Mucosa of gallbladder (tissue), 1 donor: ENCODE data around the gene DIPK1A. TPM values are rescaled to one million over a fixed set of nuclear protein-coding genes. Genes with fewer than 3 reads are reported as not detected.
A peak's percentile ranks its signal among the peaks of the same experiment; 100 is the strongest.

Source experiments
- DNase-seq: peaks from one replicate; pipeline ENCODE4 v3.0.0-alpha.2; 2020; ENCODE audit warnings: low spot score
- total RNA-seq: library from RNA; stranded (reverse); gene quantifications from one replicate; pipeline ENCODE4 v1.2.1, GENCODE V29; 2021
- donor health status: DM: no; HTN: no; CAD: no.

DIPK1A gene
- total RNA-seq, 1 donor from 2014 or later = 17.8 TPM

DNA sequence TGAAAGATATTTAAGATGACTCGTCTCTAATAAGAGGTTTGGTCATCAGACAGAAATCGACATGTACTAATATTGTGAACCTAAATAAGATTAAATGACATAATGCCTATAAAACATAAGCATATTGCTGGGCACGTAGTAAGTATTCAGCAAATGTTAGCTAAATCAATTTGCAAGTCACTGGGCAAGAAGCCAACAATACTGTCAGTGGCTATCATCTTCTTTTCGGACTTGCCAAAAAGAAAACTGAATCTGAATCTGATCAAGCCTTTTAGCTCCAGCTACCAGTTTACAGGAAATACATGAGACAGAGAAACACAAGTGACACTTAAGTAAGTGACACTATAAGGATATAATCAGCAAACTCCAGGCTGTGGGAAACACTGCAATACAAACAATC, 83.5 kb downstream of the DIPK1A start:
- DNase-seq = no peak

DNA sequence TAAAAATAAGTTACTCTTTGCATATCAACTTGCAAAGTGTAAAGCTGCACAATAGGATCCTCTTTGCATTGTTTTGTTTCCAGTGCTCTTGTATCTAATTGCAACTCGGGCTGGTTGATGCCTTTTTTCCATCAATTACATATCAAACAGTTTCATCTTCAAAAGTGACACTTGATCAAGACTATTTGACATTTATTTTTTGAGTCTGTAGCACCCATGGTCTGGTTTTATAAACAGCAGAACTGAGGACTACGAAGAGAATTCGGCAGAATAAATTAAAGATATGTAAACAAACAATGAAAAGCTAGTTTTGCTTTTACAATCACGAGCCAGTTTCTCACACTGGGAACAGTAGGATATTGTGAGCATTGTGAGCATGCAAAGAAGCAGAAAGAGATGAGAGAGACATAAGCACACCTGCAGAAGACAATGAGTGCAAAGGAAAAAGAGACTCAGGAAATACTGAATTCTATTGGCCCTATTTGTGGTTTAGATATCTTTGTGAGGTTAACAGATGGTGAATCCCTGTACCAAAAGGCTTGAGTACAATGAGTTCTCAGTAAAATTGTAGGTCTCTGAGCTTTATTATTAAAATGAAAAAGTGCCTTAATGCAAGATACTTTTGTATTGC, 84.1 kb downstream of the DIPK1A start:
- DNase-seq = no peak

GRCh38 chr1:92876351-92876750, 84.9 kb downstream of the DIPK1A start:
- no peak for DNase-seq

DNA sequence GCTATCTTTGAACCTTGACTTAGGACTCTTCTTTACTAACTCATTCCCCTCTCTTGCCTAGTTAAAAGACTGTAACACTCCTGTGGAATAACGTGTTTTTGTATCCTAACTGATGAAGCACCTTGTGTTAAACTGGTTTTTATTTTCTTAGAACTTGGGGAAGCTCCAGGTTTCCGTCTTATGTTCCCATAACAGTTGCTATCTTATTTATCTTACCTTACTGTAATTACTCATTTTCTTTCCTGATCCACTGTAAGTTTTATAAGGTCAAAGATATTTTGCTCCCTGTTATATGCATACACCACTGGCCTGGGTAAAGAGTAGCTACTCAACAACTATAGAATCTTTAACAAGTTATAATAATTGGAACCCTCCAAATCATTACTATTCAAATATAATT, 86.3 kb downstream of the DIPK1A start:
- DNase-seq = no peak

- no peak for DNase-seq
These were observed 88.5 kb downstream of the DIPK1A start for GRCh38 chr1:92872719-92873118.

- DNase-seq = no peak
These were observed 90.7 kb downstream of the DIPK1A start for GRCh38 chr1:92870591-92870990.

DNA sequence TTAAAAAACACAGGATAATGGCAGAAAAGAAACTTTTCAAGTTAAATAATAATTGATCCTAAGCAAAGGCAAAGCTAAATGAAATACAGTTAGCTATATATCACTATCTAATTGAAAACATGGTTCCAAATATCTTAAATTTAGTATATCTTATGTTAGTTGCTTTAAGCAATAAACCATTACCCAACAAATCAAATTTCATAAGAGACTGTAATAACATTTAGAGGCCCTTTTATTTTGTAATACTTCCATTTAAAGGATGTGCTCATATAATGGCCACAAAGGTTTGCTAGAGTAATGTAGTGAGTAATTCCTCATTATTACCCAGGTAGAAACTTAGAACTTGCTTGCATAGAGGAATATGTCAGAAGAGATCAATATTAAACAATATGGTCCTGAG, 97.1 kb downstream of the DIPK1A start:
- DNase-seq = no peak

GRCh38 chr1:92862605-92863004, 98.7 kb downstream of the DIPK1A start:
- no peak for DNase-seq

DNA sequence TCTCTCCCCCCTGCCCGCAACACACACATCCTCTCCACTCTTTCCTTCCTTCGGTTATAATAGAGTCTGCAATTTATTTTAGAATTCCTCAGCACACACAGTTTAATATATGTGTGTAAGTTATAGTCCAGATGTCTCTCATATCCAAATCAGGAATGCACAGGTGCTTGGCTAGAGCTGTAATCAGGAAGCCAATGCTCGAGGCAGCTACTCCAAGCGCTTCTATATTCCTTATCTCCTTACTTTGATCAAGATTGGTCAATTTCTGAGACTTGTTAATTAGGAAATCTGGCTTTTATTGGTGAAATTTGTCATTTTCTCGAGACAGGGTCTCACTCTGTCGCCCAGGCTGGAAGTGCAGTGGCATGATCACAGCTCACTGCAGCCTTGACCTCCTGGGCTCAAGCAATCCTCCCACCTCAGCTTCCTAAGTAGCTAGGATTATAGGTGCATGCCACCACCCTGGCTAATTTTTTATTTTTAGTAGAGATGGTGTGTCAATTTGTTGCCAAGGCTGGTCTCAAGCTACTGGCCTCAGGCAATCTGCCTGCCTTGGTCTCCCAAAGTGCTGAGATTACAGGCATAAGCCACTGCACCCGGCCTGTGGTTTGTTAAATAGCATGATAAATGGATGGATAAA, 101.7 kb downstream of the DIPK1A start:
- no peak for DNase-seq

DNA sequence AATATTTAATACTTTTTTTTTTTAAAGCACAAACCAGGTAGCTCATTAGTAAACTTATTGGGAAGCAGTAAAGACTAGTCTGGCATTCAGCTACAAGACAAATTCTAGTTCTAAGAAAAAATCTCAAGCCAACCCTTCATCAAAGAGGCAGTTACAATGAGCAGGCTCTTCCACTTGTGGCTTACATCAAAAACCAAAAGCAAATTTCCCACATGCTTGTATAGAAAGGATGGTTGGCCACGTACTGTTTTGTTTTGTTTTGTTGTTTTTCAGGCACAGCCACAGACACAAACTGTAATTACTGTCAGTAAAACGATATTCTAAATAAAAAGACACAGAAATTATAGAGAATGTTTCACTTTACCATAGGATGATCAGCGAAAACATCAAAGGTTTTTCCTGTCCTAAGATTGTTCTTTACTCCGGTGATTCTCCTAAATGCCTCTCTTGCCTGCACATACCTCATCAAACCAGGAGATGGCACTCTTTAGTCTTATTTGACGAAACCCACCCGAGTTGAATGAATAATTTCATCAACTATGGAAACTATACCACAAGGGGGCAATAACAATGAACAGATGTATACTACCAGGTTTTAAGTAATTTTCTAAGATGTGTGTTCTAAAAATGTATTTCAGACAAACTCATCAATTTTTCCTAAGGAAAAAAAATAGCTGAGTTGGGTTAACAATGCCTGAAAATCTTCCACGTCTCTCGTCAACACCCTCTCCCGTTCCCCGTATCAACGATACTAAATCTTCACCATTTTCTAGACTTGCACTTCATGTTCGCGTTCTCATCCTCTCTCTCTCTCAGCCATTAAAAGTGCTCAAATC, 102.5 kb downstream of the DIPK1A start:
- DNase-seq = peak; percentile 83

- DNase-seq = no peak
These were observed 103.4 kb downstream of the DIPK1A start for GRCh38 chr1:92857817-92858216.

- no peak for DNase-seq
These were observed 106.0 kb downstream of the DIPK1A start for GRCh38 chr1:92855236-92855635.

DNA sequence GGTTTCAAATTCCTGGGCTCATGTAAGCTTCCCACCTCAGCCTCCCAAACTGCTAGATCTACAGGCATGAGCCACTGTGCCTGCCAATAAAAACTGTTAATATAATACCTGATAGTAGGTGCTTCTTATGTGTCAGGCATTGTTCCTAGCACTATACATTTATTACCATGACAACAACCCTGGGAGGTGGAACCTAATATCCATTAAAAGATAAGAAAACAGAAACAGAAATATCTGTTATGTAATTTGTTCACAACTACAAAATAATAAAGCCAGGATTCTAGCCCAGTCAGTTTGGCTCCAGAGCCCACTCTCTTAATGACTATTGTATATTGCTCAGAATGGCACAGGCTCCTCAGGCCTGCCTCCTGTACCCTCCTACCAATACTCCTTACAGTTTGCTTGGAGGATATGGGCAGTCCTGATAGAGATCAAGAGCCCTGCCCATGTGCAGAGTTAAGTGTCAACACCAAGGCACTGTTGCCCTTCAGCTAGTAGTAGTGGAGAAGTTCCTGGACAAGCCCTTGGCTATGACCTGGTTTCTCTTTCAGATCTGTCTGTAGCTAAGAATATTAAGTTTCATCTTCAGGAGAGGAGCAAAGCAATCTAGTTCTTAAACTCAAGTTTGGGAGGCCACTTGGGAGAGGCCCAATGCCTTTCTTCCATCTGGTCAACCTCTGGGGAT, 107.0 kb downstream of the DIPK1A start:
- no peak for DNase-seq

DNA sequence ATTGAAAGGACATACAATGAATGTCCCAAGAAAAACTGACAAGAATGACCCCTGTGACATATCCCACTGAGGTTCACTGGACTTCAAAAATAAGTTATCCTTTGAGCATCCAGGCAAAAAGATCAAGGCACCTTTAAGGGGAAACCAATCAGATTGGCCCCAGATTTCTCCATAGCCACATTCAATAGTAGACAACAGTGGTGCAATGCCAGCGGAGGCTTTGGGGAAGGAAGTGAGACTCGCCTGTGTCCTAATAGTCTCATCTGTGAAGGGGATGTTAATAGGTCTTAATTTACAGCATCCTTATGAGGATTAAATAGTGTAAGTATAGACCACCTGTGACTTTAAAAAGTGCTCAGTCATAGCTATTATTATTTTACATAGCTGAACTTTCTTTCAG, 108.0 kb downstream of the DIPK1A start:
- DNase-seq = no peak

DNA sequence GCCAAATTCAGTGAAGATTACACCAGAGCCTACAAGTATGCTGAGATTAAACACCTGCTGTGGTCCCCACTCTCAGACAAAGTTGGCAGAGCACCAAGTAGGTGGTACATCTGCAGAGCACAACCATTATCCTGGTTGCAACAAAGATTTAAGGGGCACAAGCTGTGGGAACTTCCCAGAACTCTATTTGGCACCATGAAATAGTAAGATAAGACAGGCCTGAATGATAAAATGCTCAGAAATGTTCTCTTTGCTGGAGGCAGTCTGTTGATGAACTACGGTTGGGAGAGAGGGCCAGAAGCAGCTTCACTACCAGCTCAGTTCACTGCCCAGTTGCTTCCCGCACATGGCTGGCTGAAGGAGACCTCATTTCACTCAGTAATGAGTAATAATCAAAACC, 109.5 kb downstream of the DIPK1A start:
- no peak for DNase-seq

- DNase-seq = no peak
These were observed 111.2 kb downstream of the DIPK1A start for GRCh38 chr1:92850019-92850418.

GRCh38 chr1:92848201-92848600, 113.1 kb downstream of the DIPK1A start:
- DNase-seq = peak; percentile 57

DNA sequence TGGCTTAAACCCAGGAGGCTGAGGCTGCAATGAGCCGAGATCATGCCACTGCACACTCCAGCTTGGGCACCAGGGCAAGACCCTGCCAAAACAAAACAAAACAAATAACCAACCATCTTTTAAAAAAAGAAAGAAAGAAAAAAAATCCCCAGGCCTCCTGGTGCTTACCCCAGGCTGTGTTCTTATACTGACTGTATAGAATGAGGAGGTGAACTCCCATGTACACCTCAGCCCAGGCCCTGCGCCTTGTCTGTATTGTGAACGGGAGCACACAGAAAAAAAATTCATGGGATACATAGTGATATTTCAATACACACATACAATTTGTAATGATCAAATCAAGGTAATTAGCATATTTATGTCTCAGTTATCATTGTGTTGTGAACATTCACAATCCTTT, 115.4 kb downstream of the DIPK1A start:
- no peak for DNase-seq

DNA sequence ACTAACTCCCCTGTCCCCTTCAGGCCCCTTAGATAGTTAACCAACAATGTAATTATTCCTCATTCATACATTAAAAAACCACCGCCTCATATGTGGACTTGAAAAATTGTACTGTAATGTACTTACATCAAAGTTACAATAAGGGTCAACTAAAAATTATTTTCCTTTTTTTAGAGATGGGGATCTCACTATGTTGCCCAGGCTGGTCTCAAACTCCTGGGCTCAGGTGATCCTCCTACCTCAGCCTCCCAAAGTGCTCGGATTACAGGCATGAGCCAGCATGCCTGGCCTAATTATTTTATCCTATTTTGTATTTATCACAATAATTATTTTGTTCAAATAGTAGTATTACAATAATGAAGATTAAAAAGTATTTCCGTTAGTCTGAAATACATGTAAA, 116.8 kb downstream of the DIPK1A start:
- no peak for DNase-seq

DNA sequence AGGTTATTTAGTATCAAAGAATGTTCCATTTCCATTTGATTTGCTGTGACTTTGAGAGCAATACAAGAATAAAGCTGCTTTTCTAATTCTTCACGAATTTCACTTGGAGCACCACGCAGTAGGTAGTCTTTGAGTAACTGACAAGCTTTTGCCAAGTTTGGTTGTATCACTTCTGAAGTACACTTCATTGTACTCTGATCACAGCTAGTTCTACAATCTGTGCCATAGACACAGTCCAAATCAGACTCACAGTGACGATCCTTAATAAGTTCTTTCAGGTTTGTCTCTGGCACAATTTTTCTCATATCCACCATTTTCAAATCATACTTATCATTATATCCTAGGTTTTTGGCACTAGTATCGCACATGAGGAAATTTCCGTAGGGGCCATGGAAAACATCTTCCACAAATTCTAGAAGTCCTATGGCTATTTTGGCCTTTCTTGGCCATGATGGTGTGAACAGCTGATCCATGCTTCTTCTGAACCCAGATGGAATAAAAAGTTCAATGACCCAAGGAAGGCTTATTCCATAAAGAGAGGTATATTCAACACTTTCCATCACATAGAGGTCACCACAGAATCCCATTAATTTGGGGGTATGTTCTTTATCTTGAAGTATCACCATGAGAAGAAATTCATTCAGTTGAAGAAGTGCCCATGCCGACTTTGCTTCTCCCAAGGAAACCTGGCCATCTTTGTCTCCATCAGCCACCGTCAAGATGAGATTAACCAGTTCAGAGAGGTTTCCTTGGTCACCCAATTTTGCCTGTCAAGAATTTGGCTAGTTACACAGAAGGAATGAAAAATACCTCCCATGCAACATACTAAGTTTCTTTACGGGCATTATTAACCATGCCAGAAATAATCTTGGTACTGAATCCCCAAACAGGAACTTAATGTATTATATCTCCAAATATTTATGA, 117.6 kb downstream of the DIPK1A start:
- DNase-seq = no peak

DNA sequence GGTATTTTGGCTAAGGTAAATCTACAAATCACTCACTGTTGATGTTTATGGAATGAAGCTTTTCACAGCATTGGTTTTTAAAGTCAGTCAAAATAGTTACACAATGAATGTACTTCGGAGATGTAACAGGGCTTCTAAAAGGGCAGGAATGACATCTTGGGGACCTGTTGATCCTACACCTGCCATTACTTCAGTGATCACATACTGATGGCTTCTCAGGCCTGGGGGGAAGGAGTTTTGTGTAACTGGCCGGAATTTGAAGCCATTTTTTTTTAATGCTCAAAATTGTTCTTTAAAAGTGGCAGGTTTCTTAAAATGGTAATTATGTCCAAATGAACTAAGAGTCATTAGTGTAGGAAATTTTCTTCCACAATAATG, 118.2 kb downstream of the DIPK1A start:
- no peak for DNase-seq
